Activated T-helper 1 cell treated with anti-CD3 and anti-CD28 coated beads, Interleukin-2, amount 50 U/mL, for 16 hours (primary cell): ENCODE results near the gene SLC35F4.
"Not testable (repeated sequence)": the region's sequence is repeated elsewhere in the genome, so short reads cannot be mapped to it uniquely, and the experiment has no call there.

Experiments
- DNase-seq, 2 donors: peaks; one replicate each; pipeline ENCODE4 v3.0.0-alpha.2; 2020; ENCODE audit warnings: low read depth in 1 of 2, low spot score in 1 of 2

SLC35F4 gene

DNA sequence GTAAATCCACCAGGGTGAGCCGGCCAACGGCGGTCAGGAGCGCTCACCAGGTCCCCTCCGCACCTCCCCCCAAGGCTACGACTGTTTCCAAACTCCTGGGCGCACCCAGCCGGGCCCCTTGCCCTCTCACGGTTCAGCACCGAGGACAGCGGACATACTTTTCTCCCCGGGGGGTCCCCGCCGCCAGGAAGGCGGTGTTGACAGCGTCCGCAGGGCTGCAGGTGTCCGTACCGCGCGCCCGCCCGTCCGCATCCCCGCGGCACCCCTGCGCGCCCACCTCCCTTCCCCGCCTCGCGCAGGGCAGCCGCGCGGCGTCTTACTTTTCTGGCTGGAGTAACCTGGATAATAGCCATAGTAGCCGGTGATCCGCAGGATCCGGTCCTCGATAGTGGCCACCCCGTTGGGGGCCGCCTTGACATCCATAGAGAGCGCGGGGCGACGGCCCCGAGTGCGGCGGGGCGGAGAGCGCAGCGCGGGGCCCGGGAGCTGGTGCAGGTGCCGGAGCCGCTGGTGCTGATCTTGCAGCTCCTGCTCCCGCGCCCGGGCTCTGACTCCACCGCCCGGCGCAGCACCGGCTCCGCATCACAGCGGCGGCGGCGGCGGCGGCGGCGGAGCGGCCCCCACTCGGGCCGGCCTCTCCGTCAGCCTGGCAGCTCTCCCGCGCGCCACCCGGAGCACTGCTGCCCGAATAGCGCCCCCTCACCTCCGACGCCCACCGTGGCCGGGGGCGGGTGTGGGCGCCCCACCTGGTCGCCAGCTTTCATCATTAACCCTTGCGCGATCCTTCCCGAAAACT is at the start of gene SLC35F4:
TSS of gene SLC35F4 (minus strand) at position 690 of the 796 bp plus-strand sequence.
- DNase-seq = no peak

DNA sequence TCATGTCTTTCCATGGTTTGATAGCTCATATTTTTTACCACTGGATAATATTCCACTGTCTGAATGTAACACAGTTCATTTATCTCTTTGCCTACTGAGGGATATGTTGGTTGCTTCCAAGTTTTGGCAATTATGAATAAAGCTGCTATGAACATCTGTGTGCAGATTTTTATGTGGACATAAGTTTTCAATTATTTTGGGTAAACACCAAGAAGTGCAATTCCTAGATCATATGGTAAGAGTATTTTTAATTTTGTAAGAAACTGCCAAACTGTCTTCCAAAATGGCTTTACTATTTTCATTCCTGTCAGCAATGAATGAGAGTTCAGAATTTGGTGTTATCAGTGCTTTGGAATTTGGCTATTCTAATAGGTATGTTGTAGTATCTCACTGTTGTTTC is 43.7 kb upstream of the SLC35F4 start:
- no peak for DNase-seq

DNA sequence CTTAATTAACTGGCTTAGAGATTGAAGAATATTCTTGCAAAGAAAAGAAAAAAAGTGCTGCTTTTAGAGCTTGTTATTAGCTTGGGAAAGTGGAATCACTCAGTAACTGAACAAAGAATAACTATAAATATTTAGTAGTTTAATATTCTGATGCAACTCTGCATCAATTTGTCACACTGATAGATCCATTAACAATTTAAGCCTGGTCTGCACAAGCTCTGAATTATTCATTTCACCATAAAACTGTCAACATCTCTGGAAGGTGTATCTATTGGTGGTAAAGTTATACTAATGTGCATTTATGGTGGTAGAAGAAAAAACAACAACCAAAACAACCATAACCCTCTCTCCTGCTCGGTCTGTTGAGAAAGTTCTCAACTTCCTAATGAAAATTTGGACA is 38.1 kb upstream of the SLC35F4 start:
- no peak for DNase-seq

DNA sequence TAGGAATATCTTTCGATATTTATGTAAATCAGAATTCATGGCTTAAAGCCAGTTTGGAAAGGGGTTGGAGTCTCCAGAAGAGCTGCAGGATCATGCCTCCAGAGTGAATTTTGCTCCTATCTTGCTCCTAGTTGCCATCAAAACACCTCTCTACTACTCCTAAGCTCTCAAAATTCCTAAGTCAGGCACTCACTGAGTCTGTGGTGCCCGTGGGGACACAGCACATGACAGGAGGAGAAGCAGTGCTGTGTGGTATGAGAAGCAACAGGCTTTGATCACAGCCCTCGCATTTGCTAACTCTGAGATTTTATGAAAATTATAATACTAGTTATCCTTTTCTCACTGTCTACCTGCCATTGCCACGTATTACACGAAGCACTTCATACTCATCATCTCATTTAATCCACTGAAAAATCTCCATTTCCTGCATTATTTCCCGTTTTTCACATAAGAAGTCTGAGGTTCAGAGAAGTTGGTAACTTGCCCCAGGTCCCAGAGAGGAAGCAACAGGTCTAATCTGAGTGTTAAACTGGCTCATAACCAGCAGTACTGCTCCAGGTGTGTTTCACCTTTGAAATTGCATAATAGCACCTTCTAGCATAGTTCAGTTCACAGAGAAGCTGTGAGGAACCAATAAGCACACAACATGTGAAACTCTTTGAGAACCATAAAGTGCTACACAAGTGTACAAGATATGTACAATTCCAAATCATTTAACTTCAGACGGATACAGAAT is 33.1 kb upstream of the SLC35F4 start:
- no peak for DNase-seq

DNA sequence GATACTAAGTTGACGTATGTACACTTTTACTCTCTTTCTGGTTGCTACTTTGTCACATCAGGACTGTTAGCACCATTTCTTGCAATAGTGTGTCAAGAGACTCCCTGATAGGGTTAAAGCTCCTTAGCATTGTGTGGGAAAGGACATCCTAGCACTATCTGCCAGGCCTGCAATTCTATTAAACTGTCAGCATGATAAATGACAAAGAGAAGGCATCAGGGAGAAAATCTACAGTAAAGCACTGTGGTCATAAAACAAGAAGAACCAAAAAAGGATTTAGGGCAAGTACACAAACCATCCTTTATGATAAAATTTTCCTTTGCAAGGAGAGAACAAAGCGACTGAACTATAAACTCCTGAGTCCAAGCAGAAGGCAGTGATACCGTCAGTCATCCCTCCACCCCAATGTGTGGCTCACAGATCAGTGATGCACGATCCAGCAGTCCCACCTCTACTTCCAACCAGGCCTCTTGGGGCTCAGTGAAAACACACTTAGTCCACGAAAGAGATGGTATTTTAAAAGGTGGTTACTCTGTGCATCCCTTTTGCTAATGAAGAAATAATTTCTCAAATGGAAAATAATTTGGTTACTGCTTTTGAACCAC is 31.4 kb upstream of the SLC35F4 start:
- no peak for DNase-seq

DNA sequence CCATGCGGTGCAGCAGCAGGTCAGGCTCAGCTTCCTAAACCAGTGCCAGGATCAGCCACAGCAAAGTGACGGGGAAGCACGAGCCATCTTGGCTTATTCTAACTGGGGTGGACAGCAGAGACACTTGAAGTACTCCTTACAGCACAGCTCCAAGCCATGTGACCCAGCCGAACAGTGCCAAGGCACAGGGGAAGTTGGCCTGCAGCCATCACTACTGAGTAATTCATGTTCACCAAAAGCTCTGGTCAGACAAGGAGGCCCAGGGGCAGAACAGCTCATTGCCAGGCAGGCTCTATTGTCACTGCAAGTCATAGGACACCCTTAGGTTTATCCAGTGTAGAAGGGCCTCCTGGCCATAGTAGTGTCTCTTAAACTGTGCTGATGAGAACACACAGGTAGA is 23.4 kb upstream of the SLC35F4 start:
- DNase-seq = no peak

DNA sequence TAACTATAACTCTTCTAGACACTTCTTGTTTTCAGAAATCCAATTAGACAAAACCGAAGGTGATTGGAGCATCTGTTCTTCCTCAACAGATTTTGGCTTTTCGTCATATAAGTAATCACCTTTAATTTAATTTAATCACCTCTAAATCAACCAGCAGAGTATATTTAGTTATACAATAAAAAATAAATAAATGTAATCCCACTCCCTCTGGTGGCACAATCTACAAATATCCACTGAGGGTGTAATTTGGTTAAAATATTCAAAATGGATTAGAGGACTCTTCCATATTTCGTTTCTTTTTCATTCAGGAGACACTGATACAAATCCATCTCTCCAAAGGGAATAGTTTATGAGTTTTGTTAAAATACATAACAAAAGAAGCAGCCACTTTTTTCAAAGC is 18.3 kb upstream of the SLC35F4 start:
- no peak for DNase-seq

DNA sequence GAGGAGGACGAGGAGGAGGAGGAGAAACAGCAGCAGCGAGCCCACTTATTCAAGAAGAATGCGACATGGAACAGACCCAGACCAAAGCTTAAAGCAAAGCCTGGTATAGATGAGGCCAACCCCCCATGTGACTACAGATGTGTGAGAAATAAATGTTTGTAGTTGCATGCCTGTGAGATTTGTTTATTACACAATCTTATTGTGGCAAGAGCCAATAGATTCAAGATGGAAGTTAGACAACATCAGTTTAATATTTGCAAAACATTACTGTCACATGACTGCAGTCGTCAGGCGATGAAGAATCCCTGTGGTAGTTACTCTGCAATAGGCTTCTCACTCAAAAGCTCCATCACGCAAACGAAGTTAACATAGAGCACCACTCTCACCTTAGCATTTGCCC is 17.2 kb upstream of the SLC35F4 start:
- no peak for DNase-seq

DNA sequence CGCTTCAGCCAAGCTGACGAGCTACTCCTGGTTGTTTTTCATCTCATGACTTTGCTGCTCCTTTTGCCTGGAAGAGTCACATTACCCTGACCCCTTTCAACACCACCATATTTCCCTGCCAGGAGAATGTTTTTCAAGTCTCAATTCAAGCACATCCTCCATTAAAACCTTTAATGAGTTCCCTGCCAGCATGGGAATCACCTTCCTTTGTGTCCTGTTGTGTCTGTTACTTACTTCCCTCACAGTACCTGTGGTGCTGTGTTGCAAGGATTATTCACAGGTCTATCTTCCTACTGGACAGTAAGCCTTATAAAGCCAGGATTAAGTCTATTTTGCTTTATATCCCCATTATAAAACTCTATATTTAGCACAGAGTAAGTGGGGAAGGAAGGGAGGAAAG is 13.6 kb upstream of the SLC35F4 start:
- DNase-seq = no peak

DNA sequence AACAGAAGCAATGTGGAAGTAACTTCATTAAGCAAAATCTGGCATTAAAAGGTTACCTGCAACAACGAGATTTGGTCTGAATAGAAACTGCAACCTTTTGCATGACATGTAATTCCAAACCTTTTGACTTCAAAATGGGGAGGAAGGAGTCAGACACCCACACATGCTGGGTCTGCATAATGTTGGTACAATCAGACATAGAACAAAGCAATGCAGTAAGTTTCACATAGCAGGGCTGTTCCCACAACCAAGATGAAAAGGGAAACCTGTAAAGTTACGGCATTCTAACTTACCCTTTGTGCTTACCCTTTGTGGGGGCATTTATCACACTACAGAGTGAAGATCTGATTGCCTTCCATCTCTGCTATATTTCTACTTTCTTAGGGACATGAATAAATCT is 10.1 kb upstream of the SLC35F4 start:
- no peak for DNase-seq

DNA sequence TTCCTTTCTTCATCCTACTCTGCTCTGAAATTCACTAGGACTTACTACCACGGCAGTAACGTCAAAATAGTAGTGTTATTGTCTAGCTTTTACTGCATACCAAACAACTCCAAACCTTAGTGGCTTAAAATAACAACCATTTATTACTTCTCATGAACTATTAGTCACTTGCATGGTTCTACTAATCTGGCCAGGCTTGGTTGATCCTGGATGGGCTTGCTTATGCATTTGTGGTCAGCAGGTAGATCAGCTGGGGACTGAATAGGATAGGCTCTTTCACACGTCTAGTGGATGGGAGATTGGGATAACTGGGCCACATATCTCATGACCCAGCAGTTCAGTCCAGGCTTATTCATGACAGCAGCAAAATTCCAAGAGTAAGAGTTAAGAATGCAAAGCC is 9.4 kb upstream of the SLC35F4 start:
- no peak for DNase-seq

DNA sequence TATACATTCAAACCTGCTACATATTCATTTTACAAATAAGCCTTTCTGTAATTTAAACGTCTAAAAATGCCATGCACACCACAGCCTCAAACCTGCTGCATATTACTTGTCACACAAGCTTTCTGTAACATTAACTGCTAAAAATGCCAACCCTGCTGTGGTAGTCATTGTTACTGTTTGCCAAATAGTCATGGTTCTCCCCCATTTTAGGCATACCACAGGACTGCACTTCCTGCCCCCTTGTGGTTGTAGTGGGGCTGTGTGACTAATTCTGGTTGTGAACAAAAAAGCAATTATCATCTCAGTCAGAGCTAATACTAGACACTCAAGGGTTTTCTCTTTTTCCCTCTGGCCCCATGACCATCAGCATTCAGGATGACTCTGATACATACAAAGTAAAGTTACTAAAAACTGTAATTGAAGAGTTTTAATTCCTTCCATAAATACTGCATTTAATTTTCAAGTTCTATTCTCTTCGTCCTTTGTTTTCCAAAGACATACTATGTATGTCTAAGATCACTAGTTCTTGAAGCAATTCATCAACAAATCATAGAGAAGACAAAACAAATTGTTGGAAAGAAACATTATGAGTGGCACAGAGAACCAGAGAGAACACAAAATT is 5.7 kb upstream of the SLC35F4 start:
- no peak for DNase-seq

DNA sequence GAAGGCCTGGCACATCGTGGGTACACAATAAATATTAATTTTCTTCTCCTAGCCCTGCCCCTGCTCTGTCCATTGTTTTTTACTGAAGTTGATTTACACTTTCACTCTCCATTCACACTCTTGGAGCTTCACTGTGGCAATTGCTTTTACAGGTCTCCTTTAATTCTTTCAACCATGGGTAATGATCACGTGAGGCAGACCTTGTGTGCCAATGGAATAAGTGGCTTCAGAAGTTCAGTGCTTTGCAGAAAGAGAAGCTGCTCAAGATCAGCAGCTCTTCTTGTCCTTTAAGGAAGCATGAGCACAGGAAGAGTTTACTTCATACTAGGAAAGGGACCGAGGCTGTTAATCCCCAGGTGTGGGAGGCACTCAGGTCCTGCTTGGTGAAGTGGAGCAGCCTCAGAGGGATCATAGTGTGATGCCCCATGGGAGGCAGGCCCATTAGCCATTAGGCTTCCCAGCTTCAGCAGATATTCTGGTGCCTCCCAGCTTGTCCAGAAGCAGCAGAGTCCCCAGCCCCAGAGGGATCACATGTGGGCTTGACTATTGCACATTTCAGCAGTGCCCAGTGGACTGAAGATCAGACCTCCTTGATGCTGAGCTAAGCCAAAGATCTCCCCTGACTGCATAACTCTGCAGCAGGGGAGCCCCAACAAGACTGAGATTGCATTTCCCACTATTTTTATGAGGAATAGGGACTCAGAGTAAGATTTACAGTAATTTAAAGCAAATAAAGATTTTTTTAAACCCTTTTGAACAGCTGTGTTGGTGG is 5.0 kb upstream of the SLC35F4 start:
- no peak for DNase-seq

DNA sequence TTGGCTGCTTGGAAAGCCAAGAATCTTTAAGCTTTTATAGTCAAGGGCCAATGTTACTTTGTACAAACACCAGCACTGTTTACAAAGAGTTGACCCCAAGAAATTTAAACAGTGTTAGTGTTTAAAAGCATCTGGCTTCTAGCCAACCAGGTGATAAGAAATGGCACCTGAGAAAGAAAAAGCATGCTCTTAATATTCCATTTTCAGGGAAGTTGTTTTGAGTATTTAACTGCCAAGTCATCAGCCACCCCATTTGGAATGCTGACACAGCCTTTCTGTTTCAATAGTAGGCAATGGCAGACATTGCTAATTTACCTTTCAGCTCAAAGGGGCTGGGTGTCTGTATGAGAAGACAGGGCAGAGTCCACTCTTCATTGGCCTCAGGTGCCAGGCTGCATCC is 3.7 kb upstream of the SLC35F4 start:
- DNase-seq = no peak

DNA sequence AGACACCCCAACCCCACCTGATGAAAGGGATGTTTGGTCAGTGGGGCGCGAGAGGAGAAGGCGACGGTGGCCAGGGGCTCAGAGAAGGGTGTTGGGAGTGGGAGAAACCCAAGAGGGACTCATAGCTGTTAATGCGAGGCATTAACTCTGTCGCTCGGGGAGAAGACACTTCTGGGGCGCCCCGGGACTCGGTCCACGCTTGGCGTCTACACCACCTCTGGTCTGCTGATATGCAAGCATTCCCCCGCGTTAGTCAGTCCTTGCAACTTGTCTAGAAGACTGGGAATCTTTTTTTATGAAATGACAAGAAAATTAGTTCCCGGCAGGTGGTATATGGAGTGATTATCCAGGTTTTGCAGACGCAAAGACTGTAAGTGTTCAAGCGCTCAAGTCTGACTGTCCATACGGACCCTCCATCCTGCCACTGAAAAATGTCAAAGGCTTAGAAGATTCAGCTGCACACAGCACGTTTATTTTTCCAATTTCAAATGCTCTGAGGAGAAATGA is 360 bp upstream of the SLC35F4 start:
- DNase-seq = no peak

DNA sequence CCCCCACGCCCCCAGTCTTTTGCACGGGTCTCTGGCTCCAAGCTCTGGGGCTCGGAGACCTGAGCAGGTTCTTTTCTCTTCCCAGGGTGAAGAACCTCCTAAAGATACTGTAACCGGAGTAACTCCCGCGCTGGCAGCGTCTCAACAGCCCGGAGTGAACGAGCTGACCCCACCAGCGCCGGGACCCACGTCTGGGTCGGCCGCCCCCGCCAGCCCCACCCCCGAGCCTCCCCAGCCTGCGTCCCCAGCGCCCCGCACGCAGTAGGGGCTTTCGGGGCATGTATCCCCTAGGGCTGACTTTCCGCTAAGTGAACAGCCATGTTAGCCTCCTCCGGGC is 858 bp downstream of the SLC35F4 start:
- DNase-seq = no peak

DNA sequence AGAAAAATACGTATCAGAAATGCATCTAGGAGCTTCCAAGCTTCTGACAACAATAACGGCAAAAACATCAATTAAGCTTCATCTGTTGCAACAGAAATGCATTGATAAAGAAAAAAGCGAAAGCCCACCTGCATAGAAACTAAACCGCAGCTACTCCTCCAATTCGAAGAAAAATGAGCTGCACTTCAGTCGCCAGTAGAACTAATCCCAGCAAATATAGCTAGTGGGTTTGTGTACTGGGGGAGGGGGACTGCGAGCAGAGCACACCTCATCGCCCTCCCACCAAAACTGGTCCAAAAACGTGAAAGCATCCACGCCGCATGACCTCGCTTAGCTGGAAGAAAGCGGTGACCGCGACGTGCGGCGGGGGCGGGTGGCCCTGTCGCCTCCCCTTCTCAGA is 1.2 kb downstream of the SLC35F4 start:
- no peak for DNase-seq

DNA sequence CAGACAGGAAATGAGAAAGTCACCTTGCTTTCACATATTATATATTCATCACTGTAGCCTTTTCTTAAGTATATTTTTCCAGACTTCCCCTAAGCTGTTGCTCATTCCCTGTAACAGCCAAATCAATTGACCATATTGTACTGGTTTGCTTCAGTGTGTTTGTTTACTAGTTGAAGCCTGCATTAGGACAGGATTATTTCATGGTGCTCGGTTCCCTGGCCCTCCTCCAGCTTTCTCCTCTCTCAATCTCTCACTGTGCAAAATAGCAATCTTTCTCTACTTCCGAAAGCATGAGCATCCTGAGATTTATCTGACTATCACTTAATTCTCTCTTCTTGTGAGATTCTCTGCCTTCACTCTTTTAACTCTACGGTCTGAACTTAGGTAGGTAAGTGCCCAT is 2.4 kb downstream of the SLC35F4 start:
- DNase-seq = no peak

DNA sequence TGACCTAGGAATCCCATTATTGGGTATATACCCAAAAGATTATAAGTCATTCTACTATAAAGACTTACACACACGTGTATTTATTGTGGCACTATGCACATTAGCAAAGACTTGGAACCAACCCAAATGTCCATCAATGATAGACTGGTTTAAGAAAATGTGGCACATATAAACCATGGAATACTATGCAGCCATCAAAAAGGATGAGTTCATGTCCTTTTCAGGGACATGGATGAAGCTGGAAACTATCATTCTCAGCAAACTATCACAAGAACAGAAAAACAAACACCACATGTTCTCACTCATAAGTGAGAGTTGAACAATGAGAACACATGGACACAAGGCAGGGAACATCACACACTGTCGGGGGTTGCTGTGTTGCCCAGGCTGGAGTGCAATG is 10.2 kb downstream of the SLC35F4 start:
- not testable (repeated sequence) for DNase-seq

DNA sequence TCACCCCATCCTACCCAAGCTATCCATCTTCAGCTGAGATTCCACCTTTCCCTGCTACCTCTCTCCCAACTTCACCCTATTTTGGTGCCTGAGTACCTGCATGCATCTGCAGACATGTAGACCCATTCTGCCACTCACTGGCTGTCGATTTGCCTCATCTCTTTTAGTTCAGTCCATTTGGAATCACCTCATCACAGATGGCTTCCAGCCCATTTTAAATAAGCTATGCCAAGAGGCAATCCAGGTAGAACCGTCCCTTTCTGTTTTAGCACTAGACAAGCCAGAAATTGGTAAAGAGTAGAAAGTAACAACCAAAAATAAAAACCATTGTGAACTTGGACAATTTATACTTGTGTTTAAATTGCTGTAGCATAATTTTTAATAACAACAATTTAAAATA is 11.3 kb downstream of the SLC35F4 start:
- no peak for DNase-seq

DNA sequence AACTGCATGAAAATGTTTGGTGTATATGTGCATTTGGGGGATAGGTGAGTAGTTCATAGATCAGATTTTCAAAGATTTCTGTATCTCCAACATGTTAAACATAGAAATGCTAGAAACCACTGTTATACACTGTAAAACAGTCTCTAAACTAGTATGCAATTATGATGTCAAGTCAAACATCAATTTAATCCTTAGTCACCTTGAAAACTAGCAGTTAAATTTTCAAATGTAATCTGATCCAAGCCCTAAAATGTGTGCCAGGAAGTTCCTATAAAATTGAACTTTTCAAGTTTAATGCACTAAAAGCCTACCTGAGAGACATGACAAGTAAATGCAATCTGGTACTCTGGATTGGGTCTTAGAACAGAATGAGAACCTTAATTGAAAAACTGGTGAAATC is 14.5 kb downstream of the SLC35F4 start:
- DNase-seq = no peak
